Endothelial cell of coronary artery (primary cell): ENCODE data around the gene URI1. TPM values are rescaled to one million over a fixed set of nuclear protein-coding genes. Genes with fewer than 3 reads are reported as not detected.

Experiments
- total RNA-seq: library from RNA; depleted of rRNA; stranded (reverse); fragments of >200 nt; gene quantifications from 2 replicates; pipeline ENCODE4 v1.2.3, GENCODE V29; 2014

URI1 gene, protein sequence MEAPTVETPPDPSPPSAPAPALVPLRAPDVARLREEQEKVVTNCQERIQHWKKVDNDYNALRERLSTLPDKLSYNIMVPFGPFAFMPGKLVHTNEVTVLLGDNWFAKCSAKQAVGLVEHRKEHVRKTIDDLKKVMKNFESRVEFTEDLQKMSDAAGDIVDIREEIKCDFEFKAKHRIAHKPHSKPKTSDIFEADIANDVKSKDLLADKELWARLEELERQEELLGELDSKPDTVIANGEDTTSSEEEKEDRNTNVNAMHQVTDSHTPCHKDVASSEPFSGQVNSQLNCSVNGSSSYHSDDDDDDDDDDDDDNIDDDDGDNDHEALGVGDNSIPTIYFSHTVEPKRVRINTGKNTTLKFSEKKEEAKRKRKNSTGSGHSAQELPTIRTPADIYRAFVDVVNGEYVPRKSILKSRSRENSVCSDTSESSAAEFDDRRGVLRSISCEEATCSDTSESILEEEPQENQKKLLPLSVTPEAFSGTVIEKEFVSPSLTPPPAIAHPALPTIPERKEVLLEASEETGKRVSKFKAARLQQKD
- 48.7 and 57.1 TPM in 2 replicates for total RNA-seq

DNA sequence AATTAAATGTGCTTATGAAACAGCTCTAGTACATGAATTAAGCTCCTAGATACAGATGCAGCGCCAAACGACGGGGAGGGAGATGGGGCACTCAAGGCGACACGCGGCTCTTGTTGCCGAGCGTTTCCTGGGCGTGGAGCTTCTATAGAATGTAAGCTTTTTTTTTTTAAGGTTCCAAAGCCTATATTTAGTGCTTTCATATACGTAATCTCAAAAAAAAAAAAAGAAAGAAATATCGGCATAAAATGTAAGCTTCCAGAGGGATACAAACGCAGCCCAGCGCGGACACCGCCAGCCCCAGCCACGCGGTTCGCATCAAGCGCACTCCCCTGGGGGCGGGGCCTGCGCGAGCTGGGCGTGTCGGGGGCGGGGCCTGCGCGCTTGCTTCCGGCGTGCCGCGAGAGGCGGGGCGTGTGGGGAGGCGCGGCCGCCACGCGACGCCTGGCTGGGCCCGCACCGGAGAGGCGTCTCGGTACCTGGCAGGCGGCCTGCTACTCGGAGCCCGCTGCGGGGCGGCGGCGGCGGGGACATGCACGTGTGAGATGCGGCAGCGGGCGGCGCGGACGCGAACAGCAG lies at the start of gene URI1:
TSS of gene URI1 (plus strand) at position 412 of the 576 bp plus-strand sequence. CDS start 309 bp downstream, outside the sequence.

Other genes with a start within 250 kb of the URI1 start
- gene C19orf12, start 227.0 kb upstream of the URI1 start, total RNA-seq = 11.7 and 17.2 TPM in 2 replicates
- gene CCNE1, start 130.2 kb upstream of the URI1 start, total RNA-seq = 6.5 and 7.3 TPM in 2 replicates